ENCODE measurements around the gene LBH.

LBH gene

DNA sequence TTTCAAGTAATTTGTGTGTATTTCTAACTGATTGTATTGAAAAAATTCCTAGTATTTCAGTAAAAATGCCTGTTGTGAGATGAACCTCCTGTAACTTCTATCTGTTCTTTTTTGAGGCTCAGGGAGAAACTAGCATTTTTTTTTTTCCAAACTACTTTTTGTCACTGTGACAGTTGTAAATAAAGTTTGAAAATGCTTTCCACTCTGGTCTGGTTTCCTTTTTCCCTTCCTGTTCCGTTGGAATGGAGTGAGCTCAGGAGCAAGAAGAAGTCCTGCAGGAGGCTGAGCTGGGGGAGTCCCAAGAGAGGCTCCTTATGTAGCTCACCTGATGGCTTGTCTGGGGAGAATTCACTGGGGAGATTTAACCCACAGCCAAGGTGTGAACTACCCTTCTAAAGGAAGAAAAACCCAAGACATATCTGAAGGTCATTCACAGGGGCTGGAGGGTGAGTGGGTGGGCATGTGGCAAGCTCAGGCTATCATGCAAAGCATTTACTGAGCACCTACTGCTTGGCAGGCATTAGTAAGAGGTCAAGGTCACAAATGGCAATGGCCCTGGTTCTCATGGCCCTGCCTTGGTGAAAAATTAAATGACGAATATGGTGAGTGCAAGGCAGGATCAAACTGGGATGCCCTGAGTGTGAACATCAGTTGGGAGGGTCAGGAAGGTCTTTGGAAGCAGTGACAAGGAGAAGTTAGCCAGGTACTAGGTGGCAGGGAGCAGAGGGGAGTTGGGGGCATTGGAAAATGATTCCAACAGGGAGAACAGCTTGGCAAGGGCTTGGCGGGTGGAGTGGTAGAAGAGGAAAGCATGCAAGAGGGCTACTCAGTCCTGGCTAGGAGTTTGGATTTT, 28.7 kb downstream of the LBH start:
- DNase-seq (ENCODE audit: low read depth), result no peak
- no peak overlapping the region for H3K4me3 ChIP-seq (ENCODE audit: low read depth, low read length)
- TF ChIP-seq, protein P1, sequence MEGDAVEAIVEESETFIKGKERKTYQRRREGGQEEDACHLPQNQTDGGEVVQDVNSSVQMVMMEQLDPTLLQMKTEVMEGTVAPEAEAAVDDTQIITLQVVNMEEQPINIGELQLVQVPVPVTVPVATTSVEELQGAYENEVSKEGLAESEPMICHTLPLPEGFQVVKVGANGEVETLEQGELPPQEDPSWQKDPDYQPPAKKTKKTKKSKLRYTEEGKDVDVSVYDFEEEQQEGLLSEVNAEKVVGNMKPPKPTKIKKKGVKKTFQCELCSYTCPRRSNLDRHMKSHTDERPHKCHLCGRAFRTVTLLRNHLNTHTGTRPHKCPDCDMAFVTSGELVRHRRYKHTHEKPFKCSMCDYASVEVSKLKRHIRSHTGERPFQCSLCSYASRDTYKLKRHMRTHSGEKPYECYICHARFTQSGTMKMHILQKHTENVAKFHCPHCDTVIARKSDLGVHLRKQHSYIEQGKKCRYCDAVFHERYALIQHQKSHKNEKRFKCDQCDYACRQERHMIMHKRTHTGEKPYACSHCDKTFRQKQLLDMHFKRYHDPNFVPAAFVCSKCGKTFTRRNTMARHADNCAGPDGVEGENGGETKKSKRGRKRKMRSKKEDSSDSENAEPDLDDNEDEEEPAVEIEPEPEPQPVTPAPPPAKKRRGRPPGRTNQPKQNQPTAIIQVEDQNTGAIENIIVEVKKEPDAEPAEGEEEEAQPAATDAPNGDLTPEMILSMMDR (IDR thresholded peaks at IDR 0.05; ENCODE audit: low read depth, low read length), result no peak
- TF ChIP-seq, protein P2, sequence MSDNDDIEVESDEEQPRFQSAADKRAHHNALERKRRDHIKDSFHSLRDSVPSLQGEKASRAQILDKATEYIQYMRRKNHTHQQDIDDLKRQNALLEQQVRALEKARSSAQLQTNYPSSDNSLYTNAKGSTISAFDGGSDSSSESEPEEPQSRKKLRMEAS (IDR thresholded peaks at IDR 0.05; ENCODE audit: low read depth, low read length), result no peak
- TF ChIP-seq MYC (IDR thresholded peaks at IDR 0.05; ENCODE audit: low read depth, low read length) (no peak), POLR2A (IDR thresholded peaks at IDR 0.05; ENCODE audit: extremely low read depth, insufficient read length) (no peak)

- no peak overlapping the region for H3K4me3 ChIP-seq (ENCODE audit: low read depth, low read length)
- no peak for DNase-seq (ENCODE audit: low read depth)
- TF ChIP-seq MYC (IDR thresholded peaks at IDR 0.05; ENCODE audit: low read depth, low read length) (no peak), POLR2A (IDR thresholded peaks at IDR 0.05; ENCODE audit: extremely low read depth, insufficient read length) (no peak)
- TF ChIP-seq, protein P2 (IDR thresholded peaks at IDR 0.05; ENCODE audit: low read depth, low read length), result no peak
- TF ChIP-seq, protein P1 (IDR thresholded peaks at IDR 0.05; ENCODE audit: low read depth, low read length), result no peak
These were observed 29.6 kb downstream of the LBH start for GRCh38 chr2:30260941-30261340.

- TF ChIP-seq MYC (IDR thresholded peaks at IDR 0.05; ENCODE audit: low read depth, low read length) (no peak), POLR2A (IDR thresholded peaks at IDR 0.05; ENCODE audit: extremely low read depth, insufficient read length) (no peak)
- TF ChIP-seq, protein P1 (IDR thresholded peaks at IDR 0.05; ENCODE audit: low read depth, low read length), result no peak
- TF ChIP-seq, protein P2 (IDR thresholded peaks at IDR 0.05; ENCODE audit: low read depth, low read length), result no peak
- H3K4me3 ChIP-seq (ENCODE audit: low read depth, low read length), result no peak overlapping the region
- no peak for DNase-seq (ENCODE audit: low read depth)
These were observed 30.4 kb downstream of the LBH start for GRCh38 chr2:30261695-30262211.

DNA sequence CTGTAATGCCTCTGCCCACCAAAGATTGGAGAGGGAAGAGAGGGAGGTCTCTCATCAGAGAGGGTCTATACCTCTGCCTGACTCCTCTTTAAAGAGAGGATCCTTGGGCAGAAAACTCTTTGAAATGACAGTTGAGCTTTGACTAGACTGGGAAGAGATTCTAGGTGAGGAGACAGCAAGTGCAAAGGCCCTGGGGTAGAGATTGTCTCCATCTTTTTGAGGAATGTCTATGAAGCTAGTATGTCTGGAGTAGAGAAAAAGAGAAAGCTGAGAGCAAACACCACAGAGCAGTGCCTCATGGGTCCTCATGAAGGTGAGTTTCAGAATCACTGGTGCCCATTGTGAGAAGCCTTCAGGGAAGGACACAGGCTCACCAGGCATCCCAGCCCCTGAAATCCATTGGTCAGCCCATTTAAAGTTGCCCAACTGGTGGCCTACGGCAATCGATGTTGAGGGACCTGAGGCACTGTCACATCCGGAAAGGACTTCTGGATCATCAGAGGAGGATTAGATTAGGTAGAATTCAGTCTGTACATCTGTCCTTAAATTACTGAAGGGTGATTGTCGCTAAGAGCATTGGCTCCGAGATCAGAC, 31.5 kb downstream of the LBH start:
- TF ChIP-seq, protein P1 (IDR thresholded peaks at IDR 0.05; ENCODE audit: low read depth, low read length), result no peak
- no peak for TF ChIP-seq POLR2A (IDR thresholded peaks at IDR 0.05; ENCODE audit: extremely low read depth, insufficient read length)
- TF ChIP-seq, protein P2 (IDR thresholded peaks at IDR 0.05; ENCODE audit: low read depth, low read length), result no peak
- DNase-seq (ENCODE audit: low read depth), result no peak
- no peak overlapping the region for H3K4me3 ChIP-seq (ENCODE audit: low read depth, low read length)

DNA sequence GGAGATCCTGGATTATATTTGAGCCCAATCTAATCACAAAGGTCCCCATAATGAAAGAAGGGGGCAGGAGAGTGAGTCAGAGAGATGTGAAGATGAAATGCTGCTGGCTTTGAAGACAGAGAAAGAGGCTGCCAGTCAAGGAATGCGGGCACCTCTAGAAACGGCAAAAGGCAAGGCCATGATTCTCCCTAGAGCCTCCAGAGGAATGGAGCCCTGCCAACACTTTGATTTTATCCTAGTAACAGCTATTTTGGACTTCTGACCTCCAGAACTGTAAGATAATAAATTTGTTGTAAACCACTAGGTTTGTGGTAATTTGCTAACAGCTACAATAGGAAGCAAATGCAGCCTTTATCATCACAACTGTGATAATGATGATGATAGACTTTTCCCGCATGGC, 32.9 kb downstream of the LBH start:
- no peak for DNase-seq (ENCODE audit: low read depth)
- TF ChIP-seq, protein P2 (IDR thresholded peaks at IDR 0.05; ENCODE audit: low read depth, low read length), result no peak
- TF ChIP-seq, protein P1 (IDR thresholded peaks at IDR 0.05; ENCODE audit: low read depth, low read length), result no peak
- no peak for TF ChIP-seq POLR2A (IDR thresholded peaks at IDR 0.05; ENCODE audit: extremely low read depth, insufficient read length)
- no peak for TF ChIP-seq MYC (IDR thresholded peaks at IDR 0.05; ENCODE audit: low read depth, low read length)
- H3K4me3 ChIP-seq (ENCODE audit: low read depth, low read length), result no peak overlapping the region
